GM18502 (cell line): ENCODE measurements around the gene TBK1.
"Not testable (repeated sequence)": the region's sequence is repeated elsewhere in the genome, so short reads cannot be mapped to it uniquely, and the experiment has no call there.

Experiments used
- ATAC-seq: cut with Tn5 transposase; IDR thresholded peaks from one replicate; pipeline ENCODE4 v1.9.1; 2021; ENCODE audit warnings: mild to moderate bottlenecking; ENCODE audit not compliant: unreplicated experiment, poor library complexity

Gene TBK1

DNA sequence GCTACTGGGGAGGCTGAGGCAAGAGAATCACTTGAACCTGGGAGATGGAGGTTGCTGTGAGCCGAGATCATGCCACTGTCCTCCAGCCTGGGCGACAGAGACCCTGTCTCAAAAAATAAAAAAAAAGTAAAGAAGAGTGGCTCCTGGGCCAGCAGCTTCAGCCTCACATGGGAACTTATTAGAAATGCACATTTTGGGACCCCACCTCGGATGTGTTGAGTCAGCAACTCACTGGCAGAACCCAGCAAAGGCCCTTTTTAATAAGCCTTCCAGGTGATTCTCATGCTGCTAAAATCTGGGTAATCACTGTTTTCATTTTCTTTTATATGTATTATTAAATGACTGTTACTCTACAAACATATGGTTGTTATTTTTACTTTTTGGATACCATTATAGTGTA lies 41.6 kb downstream of the TBK1 start:
- no peak for ATAC-seq

DNA sequence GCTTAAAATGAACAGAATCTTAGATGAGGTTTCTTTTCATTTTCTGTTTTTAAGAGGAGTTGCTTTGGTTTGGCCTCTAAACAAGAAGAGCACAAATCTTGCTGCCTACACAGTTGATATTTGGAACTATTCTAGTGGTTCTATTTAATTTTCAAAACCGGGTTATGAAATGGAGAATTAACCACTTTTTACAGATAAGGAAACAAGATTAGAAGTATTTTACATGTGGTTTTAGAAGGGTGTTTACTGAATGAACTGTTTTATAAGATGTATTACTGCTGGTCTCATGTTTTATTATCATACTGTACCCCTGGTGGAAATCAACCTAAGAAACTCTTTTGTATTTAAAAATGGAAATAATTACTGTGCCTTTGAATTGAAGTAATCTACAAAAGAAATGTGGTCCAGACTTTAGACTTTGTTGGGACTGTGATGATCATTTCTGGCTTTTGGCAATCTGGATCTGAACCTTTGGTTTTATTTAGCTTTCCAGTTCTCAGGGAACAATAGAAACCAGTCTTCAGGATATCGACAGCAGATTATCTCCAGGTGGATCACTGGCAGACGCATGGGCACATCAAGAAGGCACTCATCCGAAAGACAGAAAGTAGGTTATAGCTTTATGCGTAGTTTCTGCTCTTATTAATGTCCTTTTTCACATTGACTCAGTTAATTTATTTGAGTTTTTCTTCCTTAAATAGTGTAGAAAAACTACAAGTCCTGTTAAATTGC lies 43.2 kb downstream of the TBK1 start:
- no peak for ATAC-seq

DNA sequence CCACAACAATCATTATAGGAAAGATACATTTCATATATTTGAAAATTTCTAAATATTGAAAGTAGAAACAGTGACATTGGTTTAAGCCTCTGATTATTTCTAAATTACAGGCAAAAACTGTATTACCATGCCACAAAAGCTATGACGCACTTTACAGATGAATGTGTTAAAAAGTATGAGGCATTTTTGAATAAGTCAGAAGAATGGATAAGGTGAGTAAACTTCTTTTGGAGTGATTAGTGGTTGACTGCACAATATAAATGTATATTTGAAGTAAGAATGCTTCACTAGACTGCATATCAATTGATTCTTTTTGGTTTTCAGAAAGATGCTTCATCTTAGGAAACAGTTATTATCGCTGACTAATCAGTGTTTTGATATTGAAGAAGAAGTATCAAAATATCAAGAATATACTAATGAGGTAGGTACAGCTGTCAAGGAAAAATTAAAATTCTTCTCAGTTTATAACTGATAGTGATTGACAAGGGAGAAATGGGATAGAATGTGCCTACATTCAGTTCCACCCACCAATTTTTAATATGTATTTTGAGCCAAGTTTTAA lies 45.0 kb downstream of the TBK1 start:
- ATAC-seq: no peak

DNA sequence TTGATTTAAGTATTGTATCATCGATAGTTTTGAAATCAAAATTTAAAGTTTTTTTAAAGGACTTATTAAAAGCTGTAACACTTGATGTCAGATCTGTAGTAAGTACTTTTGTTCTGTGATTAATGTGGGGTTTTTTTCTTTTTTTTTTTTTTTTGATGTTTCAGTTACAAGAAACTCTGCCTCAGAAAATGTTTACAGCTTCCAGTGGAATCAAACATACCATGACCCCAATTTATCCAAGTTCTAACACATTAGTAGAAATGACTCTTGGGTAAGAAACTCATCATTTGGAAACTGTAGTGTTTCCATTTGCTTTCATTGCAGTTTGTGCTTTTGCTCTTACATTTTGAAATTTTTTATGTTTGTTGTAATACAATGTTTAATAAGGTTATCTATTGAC lies 45.6 kb downstream of the TBK1 start:
- ATAC-seq: no peak

DNA sequence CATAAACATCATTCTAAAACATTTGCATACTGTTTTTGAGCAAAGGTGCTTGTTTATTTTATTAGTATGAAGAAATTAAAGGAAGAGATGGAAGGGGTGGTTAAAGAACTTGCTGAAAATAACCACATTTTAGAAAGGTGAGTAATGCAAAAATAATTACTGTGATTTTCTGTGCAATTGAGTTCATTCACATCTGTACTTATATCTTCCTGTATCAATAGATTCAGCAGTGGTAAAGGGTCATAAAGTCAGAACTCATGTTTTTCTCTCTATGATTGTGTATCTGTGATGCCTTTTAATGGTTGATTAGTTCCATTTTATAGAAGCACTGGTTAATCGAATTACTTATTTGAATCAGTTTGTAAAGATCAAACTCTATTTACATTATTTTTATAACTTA lies 46.0 kb downstream of the TBK1 start:
- ATAC-seq: no peak

DNA sequence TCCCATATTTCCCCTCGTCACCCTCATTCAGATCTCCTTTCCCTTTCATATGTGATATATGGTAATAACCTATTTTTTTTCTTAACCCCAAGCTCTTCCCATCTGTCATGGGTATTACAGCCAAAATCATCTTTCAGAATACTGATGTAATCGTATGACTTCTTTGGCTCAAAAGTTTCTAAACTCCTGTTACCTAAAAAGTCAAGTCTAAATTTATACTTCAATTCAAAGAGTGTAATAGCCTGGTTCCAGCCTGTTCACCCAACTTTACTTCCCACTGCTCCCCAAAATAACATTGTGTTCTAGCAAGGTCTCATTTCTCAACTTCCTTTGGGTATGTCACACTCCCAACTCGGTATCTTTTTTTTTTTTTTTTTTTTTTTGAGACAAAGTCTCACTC lies 48.5 kb downstream of the TBK1 start:
- ATAC-seq: no peak

DNA sequence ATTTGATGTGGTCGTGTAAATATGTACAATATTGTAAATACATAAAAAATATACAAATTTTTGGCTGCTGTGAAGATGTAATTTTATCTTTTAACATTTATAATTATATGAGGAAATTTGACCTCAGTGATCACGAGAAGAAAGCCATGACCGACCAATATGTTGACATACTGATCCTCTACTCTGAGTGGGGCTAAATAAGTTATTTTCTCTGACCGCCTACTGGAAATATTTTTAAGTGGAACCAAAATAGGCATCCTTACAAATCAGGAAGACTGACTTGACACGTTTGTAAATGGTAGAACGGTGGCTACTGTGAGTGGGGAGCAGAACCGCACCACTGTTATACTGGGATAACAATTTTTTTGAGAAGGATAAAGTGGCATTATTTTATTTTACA lies 49.6 kb downstream of the TBK1 start:
- no peak for ATAC-seq

DNA sequence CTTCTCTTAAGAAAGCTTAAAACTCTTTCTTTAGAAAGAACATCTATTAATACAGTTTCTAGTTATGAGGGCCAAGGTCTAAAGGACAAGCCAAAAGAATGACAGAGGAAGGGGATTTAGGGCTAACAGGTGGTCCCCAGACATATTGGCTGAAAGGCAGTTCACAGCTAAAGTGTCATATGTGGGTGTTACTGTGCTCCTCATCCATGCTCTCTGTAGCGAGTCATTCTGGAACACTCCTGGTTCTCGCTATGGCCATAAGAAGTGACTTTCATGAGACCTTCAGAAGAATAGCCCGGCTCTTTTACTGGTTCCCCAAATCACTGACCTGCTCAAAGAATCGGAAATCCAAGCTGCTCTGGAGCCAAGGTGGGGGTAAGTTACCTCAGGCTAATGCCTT lies 55.0 kb downstream of the TBK1 start:
- ATAC-seq: no peak

DNA sequence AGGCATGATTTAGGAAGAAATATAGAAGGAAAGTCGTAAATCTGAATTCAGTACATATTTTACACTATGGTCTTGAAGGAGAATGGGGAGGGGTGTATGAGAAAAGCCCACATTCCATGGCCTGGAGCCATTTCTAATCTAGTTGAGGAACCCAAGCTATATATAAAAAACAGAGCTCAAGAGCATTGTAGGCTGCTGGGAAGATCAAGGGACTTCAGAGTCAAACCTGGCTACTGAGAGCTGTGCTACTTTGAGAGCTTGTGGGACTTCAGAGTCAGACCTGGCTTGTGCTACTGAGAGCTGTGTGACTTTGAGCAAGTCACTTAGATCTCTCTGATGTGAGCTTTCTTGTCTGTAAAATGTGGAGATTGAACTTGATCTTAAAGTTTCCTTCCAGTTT lies 58.7 kb downstream of the TBK1 start:
- no peak for ATAC-seq

DNA sequence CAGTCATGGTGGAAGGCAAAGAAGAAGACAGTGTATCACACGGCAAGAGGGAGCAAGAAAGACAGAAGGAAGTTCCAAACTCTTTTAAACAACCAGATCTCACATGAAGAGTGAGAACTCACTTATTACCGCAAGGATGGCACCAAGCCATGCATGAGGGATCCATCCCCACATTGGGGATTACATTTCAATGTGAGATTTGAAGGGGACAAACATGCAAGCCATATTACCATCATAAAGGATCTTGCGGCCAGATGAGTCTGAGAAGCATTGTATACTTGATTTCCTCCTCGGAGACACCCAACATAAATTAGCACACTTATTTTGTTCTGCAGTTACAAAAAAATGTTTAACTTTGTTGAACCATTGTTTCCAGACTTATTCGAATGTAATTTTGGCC lies 66.5 kb downstream of the TBK1 start:
- no peak for ATAC-seq

DNA sequence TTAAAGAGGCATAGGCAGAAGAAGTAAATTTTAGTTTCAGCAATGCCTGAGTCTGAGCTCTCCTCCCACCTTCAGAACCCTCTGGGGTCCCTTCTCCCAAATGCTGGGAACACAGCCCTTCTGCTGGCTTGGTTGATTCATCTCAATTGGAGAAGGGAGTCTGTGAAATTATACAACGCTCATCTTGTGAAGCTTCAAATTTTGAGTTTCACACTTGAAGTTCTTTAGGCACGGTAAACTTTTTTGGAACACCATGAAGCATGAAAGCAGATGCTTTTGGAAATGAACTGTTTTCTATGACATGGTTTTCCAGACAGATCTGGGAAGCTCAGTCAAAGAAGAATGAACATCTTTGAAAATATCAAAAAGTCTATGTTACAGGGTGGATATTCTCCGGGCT lies 69.9 kb downstream of the TBK1 start:
- no peak for ATAC-seq

DNA sequence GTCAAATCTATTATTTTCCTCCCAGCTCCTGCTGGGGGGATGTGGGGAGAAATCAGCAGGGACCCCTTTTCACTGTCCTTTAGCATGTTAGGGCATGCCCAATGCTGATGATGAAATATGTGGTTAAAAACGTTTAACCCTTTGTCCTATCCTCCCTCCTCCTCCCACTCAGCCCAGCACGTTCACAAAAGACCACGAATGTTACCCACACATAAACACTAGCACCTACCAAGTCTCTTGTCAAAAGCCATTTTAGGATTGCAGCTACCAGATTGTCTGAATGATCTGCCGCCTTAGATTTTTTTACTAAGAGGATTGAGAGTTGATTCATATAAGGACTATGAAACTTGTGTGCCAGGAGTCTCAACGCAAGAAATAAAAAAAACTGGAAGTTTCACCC lies 70.4 kb downstream of the TBK1 start:
- no peak for ATAC-seq

DNA sequence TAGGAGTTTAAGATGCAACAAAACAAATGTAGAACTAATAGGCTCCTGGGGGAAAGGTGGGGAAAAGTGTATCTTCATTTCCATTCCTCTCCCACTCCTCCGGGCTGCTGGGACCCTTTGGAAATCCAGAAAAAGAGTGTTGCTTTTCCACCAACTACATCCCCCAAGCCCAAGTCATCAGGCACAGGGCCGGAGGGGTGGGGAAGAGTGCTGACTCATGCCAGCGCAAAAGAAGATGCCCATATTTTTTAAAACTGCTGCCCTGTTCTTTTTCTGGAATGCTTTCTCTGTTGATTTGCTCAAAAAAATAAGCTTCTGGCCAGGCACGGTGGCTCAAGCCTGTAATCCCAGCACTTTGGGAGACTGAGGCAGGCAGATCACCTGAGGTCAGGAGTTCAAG lies 70.9 kb downstream of the TBK1 start:
- ATAC-seq: no peak

DNA sequence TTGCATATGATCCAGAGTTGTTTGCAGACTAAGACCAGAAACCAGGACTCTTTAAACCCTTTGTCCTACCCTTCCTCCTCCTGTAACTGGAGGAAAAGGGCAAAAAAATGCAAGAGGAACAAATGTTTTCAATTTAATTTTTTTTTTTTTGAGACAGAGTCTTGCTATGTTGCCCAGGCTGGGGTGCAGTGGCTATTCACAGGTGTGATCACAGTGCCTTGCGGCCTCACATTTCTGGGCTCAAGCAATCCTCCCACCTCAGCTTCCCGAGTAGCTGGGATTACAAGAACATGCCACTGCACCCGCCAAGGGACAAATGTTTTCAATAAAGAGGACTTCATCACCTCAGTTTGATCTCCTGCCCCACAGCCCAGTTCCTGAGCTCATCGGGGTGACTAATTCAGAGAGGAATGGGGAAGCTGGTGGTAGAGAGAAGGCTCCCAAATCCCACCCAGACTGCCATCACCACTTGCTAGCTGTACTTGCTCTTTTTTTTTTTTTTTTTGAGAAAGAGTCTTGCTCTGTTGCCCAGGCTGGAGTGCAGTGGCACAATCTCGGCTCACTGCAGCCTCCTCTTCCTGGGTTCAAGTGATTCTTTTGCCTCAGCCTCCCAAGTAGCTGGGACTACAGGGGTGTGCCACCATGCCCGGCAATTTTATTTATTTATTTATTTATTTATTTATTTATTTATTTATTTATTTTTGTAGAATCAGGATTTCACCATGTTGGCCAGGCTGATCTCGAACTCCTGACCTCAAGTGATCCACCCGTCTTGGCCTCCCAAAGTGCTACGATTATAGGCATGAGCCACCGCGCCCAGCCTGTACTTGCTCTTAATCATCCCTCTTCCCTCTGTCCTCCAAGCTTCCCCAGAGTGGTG lies 71.9 kb downstream of the TBK1 start:
- not testable (repeated sequence) for ATAC-seq

DNA sequence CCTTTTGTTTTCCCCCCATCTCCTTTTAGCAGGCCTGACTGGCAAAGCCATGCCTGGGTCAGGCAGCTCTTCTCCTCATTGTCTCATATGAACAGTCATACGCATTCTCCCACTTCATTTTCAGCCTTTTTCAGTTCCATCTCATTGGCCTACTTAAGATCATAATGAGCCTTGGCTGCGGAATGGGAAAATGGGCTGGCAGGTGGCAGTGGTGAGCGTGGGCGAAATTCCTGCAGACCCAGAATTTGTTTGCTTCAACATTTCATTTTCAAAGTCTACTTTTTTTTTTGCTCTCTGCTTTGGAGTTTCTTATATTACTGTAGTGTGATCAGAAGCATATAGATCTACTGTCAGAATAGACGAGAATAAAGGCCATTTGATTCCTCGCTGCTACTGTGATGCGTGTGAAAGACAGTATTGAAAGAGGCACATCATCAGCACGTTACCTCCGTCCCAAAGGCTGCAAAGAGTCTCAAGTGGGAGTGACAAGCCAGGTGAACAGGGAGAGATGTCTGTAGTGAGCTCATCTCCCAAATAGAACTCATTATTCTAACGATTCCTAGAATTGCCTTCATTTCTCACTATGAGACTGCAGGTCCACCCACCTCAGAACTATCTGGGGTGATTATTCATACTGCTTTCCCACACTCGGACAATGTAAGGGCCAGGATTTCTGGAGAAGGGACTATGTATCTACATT lies 73.7 kb downstream of the TBK1 start:
- ATAC-seq: no peak

DNA sequence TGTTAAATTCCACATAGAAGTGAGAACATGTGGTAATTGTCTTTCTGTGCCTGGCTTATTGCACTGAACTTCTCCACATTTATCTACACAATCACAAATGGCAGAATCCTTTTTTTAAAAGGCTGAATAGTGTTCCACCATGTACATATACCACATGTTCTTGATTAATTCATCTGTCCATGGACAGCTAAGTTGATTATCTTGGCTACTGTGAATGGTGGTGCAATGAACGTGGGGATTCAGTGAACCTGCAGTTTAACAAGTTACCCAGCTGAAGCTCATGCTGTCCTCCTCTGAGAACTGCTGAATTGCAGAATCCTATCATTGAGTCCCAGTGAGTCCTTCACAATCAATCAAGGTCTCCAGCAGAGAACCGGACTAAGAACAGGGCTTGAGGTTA lies 74.9 kb downstream of the TBK1 start:
- ATAC-seq: no peak

DNA sequence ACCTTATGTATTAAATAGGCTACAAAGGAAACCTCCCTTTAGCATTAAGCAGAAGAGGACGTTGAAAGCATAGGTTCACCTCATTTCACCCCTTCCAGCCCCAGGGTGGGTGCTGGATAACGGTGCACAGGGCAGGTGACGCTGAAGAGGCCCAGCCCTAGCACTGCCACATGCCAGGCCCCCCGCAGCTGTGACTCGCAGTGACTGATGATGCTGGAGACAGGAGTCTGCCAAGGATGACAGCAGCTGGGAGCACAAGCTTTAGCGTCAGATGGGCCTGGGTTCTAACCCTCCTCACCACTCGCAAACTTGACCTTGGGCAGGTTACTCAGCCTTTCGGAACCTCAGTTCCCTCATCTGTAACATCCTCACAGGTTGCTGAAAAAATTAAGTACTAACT lies 76.7 kb downstream of the TBK1 start:
- no peak for ATAC-seq

DNA sequence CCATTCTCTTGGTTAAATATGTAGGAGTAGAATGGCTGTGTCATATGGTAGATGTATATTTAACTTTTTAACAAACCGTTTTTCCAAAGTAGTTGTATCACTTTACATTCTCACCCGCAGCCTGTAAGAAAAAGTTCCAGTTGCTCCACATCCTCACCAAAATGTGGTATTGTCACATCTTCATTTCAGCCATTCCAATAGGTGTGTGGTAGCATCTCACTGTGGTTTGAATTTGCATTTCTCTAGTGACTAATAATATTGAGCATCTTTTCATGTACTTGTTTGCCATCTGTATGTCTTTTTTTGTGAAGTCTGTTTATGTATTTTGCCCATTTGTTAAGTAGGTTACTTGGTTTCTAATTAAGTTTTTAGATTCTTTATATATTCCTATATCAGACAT lies 78.6 kb downstream of the TBK1 start:
- no peak for ATAC-seq

DNA sequence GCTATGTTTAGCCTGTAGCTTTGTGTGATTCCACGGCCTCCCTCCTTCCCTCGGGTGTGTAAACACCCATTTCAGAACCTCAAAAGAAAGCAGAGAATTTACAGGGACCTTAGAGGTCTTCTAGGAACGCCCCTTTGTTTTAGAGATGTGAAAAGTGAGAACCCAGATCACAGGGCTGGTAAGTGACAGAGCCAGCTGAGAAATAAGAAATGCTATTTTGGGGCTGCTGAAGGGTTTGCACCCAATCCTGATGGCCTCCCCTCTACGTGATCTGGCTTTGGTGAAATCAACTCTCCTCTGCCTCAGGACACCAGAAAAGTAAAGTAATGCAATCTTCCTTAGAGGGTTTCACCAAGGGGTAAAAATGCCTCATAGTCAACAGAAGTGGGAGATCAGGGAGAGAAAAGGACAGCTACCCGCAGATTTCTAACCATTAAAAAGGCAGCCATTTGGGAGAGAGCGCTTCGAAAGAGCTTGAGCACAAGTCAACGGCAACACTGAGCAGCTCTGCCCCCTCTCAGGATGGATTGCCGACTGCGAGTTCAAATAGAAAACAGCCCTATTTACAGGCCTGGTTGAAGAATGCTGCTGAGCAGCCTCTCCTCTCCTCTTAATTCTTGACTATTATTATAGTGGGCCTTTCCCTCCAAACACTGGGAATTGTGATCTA lies 79.9 kb downstream of the TBK1 start:
- ATAC-seq: no peak

DNA sequence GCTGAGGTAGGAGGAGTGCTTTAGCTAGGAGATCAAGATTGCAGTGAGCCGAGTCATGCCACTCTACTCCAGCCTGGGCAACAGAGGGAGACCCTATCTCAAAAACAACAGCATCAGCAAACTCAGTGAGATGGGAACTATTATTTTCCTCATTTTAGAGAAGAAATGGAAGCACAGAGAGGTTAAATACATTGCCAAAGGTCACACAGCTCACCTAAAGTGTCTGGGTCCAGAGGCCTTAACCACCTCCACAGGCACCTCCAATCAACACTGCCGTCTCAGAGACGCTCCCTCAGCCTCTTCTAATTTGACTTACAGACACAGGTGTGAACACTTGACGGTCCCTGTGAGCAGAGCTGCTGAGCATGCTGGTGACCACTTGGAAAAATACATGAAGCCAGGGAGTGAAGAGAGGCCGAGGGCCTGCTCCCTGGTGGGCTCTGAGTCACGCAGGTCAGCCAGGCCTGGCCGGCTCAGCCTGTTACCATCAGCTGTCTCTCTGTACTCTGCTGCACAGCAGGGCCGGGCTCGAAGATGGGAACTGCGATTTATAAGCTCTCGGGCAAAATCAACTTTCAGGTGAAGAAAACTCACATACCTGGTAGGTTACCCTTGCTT lies 80.9 kb downstream of the TBK1 start:
- no peak for ATAC-seq
